Astrocyte of the spinal cord (primary cell): ENCODE data around the gene CCDC112.

Experiments
- DNase-seq: peaks from one replicate; pipeline ENCODE4 v3.0.0; 2011; ENCODE audit warnings: low read depth, low spot score
- H3K4me3 ChIP-seq: 2 replicates; pipeline ENCODE4 v1.5.1; 2011; ENCODE audit warnings: low read depth, mild to moderate bottlenecking, low read length, moderate library complexity
- CTCF ChIP-seq: IDR thresholded peaks from 2 replicates; pipeline ENCODE4 v1.5.1; 2012; ENCODE audit warnings: low read depth, mild to moderate bottlenecking, low read length, inconsistent platforms
- in situ Hi-C: cut with HindIII; loops from 2 replicates; pipeline ENCODE4 v1.10.0; 2017; ENCODE audit warnings: low sequenced_read_pairs

The CCDC112 gene

GRCh38 chr5:115317736-115318135 is 21.3 kb upstream of the CCDC112 start:
- in situ Hi-C loops, result no loop called here
- no peak overlapping the region for H3K4me3 ChIP-seq
- TF ChIP-seq CTCF, result no peak
- no peak for DNase-seq

- DNase-seq, result no peak
- no peak for TF ChIP-seq CTCF
- in situ Hi-C loops, result no loop called here
- no peak overlapping the region for H3K4me3 ChIP-seq
These were observed 20.9 kb upstream of the CCDC112 start for GRCh38 chr5:115317320-115317719.

DNA sequence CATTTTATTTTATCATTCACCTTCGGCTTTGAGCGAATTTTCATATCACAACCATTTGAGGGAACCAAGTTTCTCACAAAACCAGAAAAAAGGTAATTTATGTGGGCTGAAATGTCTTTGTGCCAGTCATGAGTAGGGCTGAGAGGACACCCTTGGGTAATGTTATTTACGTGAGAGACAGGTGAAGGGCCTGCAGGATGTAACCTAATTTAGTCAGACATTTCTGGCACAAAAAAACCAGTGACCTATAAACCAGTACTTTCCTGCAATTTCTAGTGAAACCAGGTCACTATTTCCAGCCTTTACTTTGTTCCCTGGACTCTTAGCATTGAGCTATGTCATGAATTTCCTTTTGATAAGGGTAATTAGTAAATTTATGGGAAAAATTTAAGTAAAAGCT is 17.2 kb upstream of the CCDC112 start:
- in situ Hi-C loops, result no loop called here
- H3K4me3 ChIP-seq, result no peak overlapping the region
- no peak for DNase-seq
- TF ChIP-seq CTCF, result no peak

DNA sequence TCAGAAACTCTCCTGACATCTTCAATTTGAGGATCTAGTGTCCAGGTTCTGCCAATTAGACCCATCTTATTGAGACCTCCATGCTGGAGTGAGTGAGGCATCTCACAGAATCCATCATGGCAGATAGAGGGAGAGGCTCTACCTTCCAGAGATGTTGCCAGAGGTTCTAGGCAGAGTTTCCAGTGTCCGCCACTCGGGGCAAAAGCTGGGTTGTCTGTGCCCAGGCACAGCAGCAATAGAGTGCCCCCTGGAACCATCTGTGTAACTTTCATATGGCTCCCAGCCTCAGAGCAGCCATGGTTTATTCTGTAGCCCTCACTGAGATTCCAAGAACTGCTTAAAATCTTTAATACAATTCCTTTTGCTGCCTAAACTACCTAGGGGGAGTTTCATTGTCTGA is 16.6 kb upstream of the CCDC112 start:
- no peak for TF ChIP-seq CTCF
- DNase-seq, result no peak
- in situ Hi-C loops, result no loop called here
- H3K4me3 ChIP-seq, result no peak overlapping the region

GRCh38 chr5:115309751-115310370 is 13.4 kb upstream of the CCDC112 start:
- TF ChIP-seq CTCF, result peak; percentile 45
- no peak overlapping the region for H3K4me3 ChIP-seq
- peak; percentile 62 for DNase-seq
- in situ Hi-C loops, result no loop called here

DNA sequence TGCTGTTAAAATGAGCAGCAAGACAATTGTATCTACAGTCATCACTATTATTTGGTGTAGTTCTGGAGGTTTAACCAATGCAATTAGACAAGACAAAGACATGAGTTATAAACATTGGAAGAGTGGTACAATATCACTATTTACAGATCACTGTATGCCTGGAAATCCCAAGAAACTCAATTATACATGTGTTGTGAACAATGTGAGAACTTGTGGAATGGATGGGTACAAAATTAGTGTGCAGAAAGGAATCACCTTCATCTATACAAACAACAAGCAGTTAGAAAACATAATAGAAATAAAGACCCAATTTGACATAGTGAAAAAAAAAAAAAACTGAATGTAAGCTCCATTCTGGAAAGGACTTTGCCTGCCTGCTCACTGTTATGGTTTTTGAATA is 12.4 kb upstream of the CCDC112 start:
- no peak for DNase-seq
- H3K4me3 ChIP-seq, result no peak overlapping the region
- in situ Hi-C loops, result no loop called here
- TF ChIP-seq CTCF, result no peak

DNA sequence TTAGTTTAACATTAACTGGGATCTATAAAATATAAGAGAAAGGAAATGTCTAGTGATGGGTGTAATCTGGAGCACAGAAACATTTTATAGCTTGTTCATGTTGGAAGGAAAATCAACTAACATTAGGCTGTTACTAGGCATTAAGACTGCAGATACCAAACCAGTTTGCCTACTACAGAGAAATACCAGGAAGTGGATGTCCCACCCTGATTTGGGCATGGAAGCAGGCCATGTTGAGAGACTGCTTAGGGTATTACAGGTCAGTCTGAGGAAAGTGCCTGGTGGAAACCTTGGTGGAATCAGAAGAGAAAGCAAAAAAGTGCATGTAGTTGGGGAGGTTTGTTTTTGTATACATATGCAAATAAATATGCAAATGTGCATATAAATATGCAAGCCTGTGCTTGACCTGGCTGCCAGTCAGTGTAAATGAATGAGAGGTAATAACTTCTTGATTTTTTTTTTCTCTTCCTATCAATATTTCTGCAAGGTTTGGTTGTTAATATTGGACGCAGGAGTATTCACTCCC is 9.6 kb upstream of the CCDC112 start:
- DNase-seq, result no peak
- in situ Hi-C loops, result no loop called here
- no peak for TF ChIP-seq CTCF
- no peak overlapping the region for H3K4me3 ChIP-seq
